Measurements from ENCODE around the gene IRAK1.

DNA sequence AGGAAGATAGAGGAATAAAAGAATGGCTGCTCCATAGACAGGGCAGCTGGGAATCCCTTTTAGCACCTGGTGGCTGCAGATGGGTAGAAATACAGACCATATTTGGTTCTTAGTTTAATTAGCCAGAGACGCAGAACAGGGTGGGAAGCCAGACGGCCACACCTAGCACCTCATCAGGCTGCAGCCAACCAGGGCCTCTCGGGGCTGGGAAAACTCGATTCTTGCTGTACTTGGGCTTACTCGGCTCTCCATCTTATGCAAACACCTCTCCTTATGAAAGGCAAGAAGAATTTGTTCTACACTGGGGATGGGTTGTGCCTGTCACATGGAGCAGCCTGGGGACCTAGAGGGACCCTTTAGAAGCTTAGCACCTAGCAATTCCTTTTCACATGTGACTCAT is 19.7 kb downstream of the IRAK1 start:
- TF ChIP-seq, protein P1, sequence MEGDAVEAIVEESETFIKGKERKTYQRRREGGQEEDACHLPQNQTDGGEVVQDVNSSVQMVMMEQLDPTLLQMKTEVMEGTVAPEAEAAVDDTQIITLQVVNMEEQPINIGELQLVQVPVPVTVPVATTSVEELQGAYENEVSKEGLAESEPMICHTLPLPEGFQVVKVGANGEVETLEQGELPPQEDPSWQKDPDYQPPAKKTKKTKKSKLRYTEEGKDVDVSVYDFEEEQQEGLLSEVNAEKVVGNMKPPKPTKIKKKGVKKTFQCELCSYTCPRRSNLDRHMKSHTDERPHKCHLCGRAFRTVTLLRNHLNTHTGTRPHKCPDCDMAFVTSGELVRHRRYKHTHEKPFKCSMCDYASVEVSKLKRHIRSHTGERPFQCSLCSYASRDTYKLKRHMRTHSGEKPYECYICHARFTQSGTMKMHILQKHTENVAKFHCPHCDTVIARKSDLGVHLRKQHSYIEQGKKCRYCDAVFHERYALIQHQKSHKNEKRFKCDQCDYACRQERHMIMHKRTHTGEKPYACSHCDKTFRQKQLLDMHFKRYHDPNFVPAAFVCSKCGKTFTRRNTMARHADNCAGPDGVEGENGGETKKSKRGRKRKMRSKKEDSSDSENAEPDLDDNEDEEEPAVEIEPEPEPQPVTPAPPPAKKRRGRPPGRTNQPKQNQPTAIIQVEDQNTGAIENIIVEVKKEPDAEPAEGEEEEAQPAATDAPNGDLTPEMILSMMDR (IDR thresholded peaks at IDR 0.05; ENCODE audit: low read length) = no peak
- TF ChIP-seq EZH2 (optimal IDR thresholded peaks at IDR 0.05; ENCODE audit: low read depth, low read length) = no peak
- TF ChIP-seq EZH2phosphoT487 (IDR thresholded peaks at IDR 0.05; ENCODE audit: low read length) = no peak

Measured in MM.1S (cell line).